ENCODE measurements around the gene TMEM132A. TPM values are rescaled to one million over a fixed set of nuclear protein-coding genes. Genes with fewer than 3 reads are reported as not detected.

Gene TMEM132A
- polyA plus RNA-seq, 4 donors: 56.2 to 107 (median 63.1) TPM

DNA sequence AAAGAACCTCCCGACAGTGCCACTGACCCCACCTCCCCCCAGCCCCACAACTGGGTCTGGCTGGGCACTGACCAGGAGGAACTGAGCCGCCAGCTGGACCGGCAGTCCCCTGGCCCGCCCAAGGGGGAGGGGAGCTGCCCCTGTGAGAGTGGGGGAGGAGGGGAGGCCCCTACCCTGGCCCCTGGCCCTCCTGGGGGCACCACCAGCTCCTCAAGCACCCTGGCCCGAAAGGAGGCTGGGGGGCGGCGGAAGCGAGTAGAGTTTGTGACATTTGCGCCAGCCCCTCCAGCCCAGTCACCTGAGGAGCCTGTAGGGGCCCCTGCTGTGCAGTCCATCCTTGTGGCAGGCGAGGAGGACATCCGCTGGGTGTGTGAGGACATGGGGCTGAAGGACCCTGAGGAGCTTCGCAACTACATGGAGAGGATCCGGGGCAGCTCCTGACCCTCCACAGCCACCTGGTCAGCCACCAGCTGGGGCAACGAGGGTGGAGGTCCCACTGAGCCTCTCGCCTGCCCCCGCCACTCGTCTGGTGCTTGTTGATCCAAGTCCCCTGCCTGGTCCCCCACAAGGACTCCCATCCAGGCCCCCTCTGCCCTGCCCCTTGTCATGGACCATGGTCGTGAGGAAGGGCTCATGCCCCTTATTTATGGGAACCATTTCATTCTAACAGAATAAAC, 12.3 kb downstream of the TMEM132A start:
- DNase-seq (ENCODE audit: low read depth in 4 of 4, low spot score in 3 of 4): no peak

- no peak for DNase-seq (ENCODE audit: low read depth in 4 of 4, low spot score in 3 of 4)
Observed at GRCh38 chr11:60937144-60937527, 12.9 kb downstream of the TMEM132A start.

GRCh38 chr11:60937811-60938210, 13.6 kb downstream of the TMEM132A start:
- DNase-seq (ENCODE audit: low read depth in 4 of 4, low spot score in 3 of 4): no peak

DNA sequence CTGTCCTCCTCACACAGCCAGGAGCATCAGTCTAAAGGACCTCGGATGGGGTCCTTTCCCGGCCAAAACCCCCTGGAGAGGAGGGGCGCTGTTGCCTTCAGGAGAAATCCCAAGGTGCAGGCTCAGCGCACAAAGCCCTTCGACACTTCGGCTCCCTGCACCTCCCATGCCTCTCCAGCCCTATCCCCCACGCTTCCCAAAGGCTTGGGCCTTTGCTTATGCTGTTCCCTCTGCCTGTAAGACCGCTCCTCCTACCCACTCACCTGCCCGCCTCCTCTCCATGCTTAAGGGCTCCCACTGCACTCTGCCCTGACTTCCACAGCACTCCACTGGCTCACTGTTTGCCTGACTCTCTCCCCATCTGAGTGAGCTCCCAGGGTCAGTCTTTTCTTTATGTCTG, 14.2 kb downstream of the TMEM132A start:
- DNase-seq (ENCODE audit: low read depth in 4 of 4, low spot score in 3 of 4): no peak

- no peak for DNase-seq (ENCODE audit: low read depth in 4 of 4, low spot score in 3 of 4)
Observed at GRCh38 chr11:60939301-60939700, 15.0 kb downstream of the TMEM132A start.

- no peak for DNase-seq (ENCODE audit: low read depth in 4 of 4, low spot score in 3 of 4)
Observed at GRCh38 chr11:60939855-60940254, 15.6 kb downstream of the TMEM132A start.

DNA sequence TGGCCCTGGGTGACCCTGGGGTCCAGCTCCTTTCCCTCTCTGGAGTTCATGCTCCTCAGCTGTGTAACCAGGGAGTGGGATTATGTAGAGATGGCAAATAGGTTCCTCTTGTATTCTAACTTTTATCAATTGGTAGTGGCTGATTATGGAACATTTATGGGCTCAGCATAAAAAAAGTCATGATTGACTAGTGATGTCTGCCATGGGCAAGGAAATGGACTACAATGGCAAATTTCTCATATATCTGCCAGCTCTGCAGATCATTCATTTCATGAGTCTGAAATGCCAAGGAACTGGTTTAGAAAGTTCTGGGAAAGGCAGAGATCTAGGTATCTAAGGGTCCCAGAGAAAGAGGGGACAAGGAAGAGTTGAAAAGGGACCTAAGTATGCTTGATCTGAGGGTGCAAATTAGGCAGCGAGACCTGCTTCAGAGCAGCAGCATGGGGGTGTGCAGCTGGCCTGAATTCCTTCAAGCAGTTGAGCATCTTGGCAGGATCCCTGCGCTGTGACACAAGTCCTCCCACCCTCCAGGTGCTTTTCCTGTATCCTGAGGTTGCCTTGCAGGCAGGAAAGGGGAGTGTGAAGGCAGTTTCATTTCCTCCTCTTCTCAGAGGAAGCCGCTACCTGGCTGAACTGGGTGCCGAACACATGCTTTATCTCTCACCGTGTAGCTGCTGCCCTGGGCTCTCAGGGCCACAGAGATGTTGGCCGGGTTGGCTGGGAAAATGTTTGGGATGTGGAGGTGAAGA, 17.3 kb downstream of the TMEM132A start:
- DNase-seq (ENCODE audit: low read depth in 4 of 4, low spot score in 3 of 4): no peak

- DNase-seq (ENCODE audit: low read depth in 4 of 4, low spot score in 3 of 4): no peak
Observed at GRCh38 chr11:60942219-60942618, 18.0 kb downstream of the TMEM132A start.

GRCh38 chr11:60942970-60943565, 18.8 kb downstream of the TMEM132A start:
- no peak for DNase-seq (ENCODE audit: low read depth in 4 of 4, low spot score in 3 of 4)

DNA sequence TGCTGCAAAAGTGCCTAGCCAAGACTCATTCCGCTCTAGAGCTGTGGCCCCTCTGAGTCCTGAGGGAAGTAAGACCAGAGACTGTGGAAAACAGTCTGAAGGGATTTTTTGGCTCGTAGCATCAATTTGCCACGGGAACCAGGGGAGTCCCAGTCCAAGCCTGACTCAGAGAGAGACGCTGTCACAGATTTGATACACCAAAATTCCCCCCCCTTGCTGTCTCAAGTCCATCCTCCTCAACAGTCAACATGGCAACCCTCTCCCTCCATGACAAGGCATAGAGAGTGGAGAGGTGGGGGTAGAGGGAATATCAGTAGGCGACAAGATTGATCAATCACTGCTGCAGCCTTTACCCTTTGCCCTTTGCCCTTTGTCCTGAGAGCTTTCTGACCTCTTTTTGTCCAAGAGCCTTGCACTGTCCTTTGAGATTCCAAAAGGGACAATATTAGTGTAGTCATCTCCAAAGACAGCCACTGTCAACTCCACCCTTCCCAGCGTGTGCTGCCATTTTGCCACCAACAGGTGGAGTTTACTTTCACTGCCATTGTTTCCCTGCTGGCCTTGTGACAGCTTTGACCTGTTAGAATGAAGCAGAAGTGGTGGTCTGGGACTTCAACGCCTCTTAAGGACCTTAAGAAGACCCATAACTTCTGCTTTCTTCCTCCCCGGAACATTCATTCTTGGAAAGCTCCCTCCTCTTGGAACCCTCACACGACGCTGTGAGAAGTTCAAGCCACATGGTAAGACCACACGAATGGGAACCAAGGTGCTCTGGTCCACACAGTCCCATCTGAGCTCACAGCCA, 20.4 kb downstream of the TMEM132A start:
- DNase-seq (ENCODE audit: low read depth in 4 of 4, low spot score in 3 of 4): no peak

- DNase-seq (ENCODE audit: low read depth in 4 of 4, low spot score in 3 of 4): no peak
Observed at GRCh38 chr11:60945295-60945667, 21.0 kb downstream of the TMEM132A start.

GRCh38 chr11:60946601-60947264, 22.5 kb downstream of the TMEM132A start:
- DNase-seq (ENCODE audit: low read depth in 4 of 4, low spot score in 3 of 4): no peak

DNA sequence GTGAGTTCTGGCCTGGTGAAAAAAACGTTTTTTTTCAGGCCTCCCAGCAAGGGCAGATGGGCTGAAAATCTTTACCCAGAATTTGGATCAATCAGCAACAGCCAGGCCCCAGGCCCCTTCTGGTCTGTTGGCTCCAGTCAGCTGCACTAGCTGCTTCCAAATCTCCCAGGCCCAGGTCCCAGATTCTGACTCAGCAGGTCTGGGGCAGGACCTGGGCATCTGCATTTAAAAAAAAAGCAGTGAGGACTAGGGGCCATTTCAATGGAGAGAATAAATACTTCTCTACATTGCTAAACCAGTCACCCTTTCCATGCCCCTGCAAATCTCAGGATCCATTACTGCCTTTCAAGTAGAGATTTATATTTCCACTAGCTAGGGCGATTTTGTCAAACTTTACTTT, 23.4 kb downstream of the TMEM132A start:
- no peak for DNase-seq (ENCODE audit: low read depth in 4 of 4, low spot score in 3 of 4)

GRCh38 chr11:60948250-60948649, 24.0 kb downstream of the TMEM132A start:
- DNase-seq (ENCODE audit: low read depth in 4 of 4, low spot score in 3 of 4): no peak

GRCh38 chr11:60950024-60950423, 25.8 kb downstream of the TMEM132A start:
- no peak for DNase-seq (ENCODE audit: low read depth in 4 of 4, low spot score in 3 of 4)

GRCh38 chr11:60950933-60951605, 26.8 kb downstream of the TMEM132A start:
- no peak for DNase-seq (ENCODE audit: low read depth in 4 of 4, low spot score in 3 of 4)

- no peak for DNase-seq (ENCODE audit: low read depth in 4 of 4, low spot score in 3 of 4)
Observed at GRCh38 chr11:60951606-60951903, 27.3 kb downstream of the TMEM132A start.

DNA sequence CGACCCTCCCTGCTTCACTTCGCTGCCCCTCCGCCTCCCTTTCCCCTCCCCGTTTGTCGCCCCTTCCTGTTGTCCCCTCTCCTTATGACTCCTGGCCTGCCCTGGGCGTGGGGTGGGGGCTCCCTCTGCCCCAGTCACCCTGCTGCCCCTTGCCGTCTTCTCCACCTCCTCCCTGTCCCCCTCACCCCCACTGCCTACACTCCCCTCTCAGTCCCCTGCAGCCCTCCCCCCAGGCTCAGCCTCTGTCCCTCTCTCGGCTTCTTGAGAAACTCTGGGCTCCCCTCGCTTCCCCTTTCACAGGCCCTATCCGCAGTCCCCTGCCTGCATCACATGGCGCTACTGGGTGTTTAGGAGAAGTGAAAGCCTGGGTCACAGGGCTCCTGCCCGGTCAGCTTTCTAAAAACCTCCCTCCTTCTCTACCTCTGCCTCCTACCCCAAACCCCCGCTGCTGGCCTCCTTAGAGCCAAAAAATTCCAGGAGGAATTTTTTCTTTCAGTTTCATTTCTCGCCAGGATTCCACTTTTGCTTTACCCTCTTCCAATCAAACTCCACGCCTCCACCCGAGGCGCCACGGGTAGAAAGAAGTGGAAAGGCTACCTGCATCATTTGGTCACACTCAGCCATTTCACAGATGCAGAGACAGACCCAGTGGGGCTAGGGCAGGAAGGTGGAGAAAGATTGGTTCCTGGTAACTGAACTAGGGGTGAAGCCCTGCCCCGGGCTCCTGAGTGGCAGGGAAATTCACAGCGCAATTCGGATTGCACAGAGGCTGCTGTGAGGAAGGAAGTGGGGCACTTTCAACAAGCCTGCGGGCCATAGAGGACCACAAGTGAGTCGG, 27.9 kb downstream of the TMEM132A start, which contains the start of gene SLC15A3:
SLC15A3 (minus strand) TSS at position 273 of the 838 bp plus-strand sequence. CDS start 625 bp downstream, outside the sequence.
- DNase-seq (ENCODE audit: low read depth in 4 of 4, low spot score in 3 of 4): peak in 1 of 4 donors; percentile 30

DNA sequence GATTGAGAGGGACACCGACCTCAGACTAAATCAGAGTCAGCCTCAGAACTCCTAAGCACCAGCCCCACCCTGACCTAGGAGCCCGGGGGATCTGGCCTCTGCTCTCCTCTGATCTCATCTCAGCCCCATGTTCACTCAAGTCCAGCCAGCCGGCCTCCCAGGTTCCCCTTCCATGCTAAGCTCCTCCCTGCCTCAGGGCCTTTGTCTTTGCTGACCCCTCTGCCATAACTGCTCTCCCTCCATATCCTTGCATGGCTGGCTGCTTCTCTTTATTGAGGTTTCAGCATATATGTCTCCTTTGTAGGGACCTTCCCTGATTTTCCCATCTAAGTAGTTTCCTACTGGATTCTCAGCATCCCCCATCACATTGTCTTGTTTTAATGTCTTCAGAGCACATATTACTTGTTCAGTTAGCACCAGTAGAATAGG, 28.5 kb downstream of the TMEM132A start:
- DNase-seq (ENCODE audit: low read depth in 4 of 4, low spot score in 3 of 4): no peak
